ENCODE results near the gene OVOL2. TPM values are rescaled to one million over a fixed set of nuclear protein-coding genes. Genes with fewer than 3 reads are reported as not detected.
"Not testable (repeated sequence)": the region's sequence is repeated elsewhere in the genome, so short reads cannot be mapped to it uniquely, and the experiment has no call there.

Gene OVOL2
- total and polyA plus RNA-seq, 2 of the 8 experiments (the other 6 are each of a cell fraction or from before 2014, with no cell fraction given), result 11.0 to 11.4 TPM

GRCh38 chr20:18080836-18081235 lies 23.1 kb upstream of the OVOL2 start:
- H3K4me3 ChIP-seq (ENCODE audit: extremely low read depth in 1 of 4, insufficient read depth in 2 of 4, low read depth in 3 of 4, low read length in 4 of 4); FAIRE-seq; H3K36me3 ChIP-seq (ENCODE audit: control insufficient read depth in 2 of 4, insufficient read depth in 4 of 4, low read length in 3 of 4); CTCF ChIA-PET (ENCODE audit: partially characterized antibody); H3K23me2 ChIP-seq (ENCODE audit: low read depth, low read length); H3K56ac ChIP-seq (replicated peaks; ENCODE audit: insufficient read length, low read depth, low read length); H2BK5ac ChIP-seq (ENCODE audit: low read depth, low read length); H3K79me2 ChIP-seq (ENCODE audit: control insufficient read depth in 1 of 2, insufficient read depth in 2 of 2, low read length in 2 of 2); H2BK20ac ChIP-seq (ENCODE audit: low read length); H4K20me1 ChIP-seq (replicated peaks in 1 of 2; ENCODE audit: control insufficient read depth in 1 of 2, insufficient read depth in 2 of 2, low read length in 2 of 2); H3K23ac ChIP-seq (ENCODE audit: insufficient read length); DNase-seq (ENCODE audit: low read depth in 1 of 2, low spot score in 2 of 2); H3K27ac ChIP-seq (ENCODE audit: low read depth, low read length); H3K79me1 ChIP-seq (ENCODE audit: low read depth, low read length); H2BK120ac ChIP-seq (replicated peaks; ENCODE audit: low read depth, low read length); H3K9ac ChIP-seq (replicated peaks in 1 of 4; ENCODE audit: extremely low read depth in 1 of 4, low read depth in 3 of 4, low read length in 3 of 4); H4K91ac ChIP-seq (replicated peaks; ENCODE audit: insufficient read length, low read length); POLR2A ChIA-PET (ENCODE audit: partially characterized antibody); H4K5ac ChIP-seq (ENCODE audit: insufficient read length, low read depth, low read length); H3K14ac ChIP-seq (ENCODE audit: insufficient read length); H4K8ac ChIP-seq (ENCODE audit: extremely low read depth, insufficient read depth, low read length); H3K27me3 ChIP-seq (replicated peaks in 1 of 4; ENCODE audit: control insufficient read depth in 3 of 4, extremely low read depth in 1 of 4, insufficient read depth in 3 of 4, low read length in 3 of 4); H3K18ac ChIP-seq (ENCODE audit: extremely low read depth, low read length); H2BK15ac ChIP-seq (ENCODE audit: low read length); H3K4ac ChIP-seq (replicated peaks; ENCODE audit: insufficient read length, low read depth, low read length); H2BK12ac ChIP-seq (ENCODE audit: low read depth, low read length); H3K4me2 ChIP-seq (ENCODE audit: insufficient read depth in 1 of 2, low read depth in 2 of 2, low read length in 2 of 2); H3K9me3 ChIP-seq (ENCODE audit: insufficient read depth in 2 of 2, low read depth in 1 of 2, low read length in 1 of 2); H2AFZ ChIP-seq (ENCODE audit: low read length); H3K4me1 ChIP-seq (replicated peaks in 1 of 4; ENCODE audit: control insufficient read depth in 3 of 4, insufficient read depth in 4 of 4, low read length in 3 of 4); H2AK5ac ChIP-seq (ENCODE audit: low read depth, low read length): not testable (repeated sequence)
- WGBS, 2 experiments (ENCODE audit: extremely low coverage in 1 of 2, insufficient coverage in 1 of 2, insufficient read length in 1 of 2, insufficient replicate concordance in 2 of 2, low coverage in 1 of 2, low lambda C conversion rate in 2 of 2, missing lambda C conversion rate in 1 of 2), result 100% methylated on average over 5 of the region's 9 CpGs; no CpG with 5 or more reads in 1 of the 2 experiments
